ENCODE measurements around the gene ALDH4A1.
"Not testable (repeated sequence)": the region's sequence is repeated elsewhere in the genome, so short reads cannot be mapped to it uniquely, and the experiment has no call there.

ALDH4A1 gene

DNA sequence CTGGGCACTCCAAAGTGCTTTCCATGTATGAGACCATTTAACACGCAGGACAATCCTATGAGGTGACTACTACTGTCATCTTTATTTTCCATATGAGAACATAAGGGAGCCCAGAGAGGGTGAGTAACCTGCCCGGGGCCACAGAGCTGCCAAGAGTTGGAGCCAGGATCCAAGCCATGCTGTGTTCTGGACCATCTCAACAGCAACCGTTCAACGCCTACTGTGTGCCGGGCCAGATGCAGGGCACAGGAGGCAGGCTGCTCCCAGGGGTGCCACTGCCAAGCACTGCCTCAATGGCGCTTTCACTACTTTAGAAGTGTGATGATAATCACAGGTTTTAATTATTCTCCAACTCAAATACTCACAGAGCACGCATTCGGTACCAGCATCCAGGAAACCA, 3.8 kb downstream of the ALDH4A1 start:
- DNase-seq = no peak

DNA sequence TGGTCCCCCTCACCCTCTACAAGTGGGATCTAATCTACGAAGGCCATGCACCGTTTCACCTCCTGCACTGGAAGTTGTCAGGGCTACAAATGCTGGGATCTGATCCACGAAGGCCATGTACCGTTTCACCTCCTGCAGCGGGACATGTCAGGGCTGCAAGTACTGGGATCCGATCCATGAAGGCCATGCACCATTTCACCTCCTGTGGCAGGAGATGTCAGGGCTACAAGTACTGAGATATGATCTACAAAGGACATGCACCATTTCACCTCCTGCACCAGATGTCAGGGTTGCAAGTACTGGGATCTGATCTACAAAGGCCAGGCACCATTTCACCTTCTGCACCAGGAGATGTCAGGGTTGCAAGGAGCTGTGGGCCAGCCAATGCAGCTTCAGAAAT, 7.0 kb downstream of the ALDH4A1 start:
- DNase-seq = no peak

DNA sequence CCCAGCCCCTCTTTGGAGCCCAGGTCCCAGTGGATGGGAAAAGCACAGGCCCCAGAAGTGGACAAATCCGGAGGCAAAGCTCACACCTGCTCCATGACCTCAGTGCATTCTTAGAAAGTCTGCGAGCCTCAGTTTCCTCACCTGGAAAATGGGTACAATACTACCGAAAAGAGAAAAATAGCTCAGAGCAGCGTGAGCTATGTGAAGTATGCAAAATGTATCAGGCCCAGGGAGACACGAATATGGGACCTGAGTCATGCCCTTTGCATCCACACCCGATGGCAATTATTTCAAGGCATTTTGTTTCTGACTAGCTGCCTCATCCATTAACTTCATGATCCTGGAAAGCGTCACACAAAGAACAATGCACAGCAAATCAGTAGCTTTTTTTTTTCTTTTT, 9.2 kb downstream of the ALDH4A1 start:
- DNase-seq = no peak

DNA sequence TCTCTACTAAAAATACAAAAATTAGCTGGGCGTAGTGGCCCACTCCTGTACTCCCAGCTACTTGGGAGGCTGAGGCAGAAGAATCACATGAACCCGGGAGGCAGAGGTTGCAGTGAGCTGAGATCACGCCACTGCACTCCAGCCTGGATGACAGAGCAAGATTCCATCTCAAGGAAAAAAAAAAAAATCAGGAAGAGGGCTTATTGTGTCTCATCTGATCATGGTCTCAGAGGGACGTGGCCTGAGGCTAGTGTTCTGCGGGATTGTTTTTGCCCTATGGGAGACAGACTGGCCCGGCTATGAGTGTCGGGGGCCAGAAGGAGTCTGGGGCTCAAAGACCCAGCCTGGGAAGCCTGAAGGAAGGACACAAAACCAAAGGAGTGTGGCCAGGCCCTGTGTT, 10.5 kb downstream of the ALDH4A1 start:
- DNase-seq = not testable (repeated sequence)

DNA sequence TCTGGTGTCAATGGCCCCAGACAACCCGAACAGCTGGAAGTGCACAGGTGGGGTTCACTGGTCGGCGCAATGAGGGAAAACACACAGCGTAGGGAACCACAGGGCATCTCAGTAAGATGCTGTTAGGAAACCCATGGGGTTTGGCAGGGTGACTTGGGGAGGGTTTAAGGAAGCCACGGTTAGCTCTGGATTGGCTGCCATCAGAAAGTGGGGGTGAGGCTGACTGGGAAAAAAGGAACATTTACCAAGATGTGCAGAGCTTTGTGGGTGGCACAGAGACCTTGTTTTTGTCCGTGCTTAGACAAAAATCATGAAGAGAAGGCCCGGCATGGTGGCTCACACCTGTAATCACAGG, 11.0 kb downstream of the ALDH4A1 start:
- no peak for DNase-seq

DNA sequence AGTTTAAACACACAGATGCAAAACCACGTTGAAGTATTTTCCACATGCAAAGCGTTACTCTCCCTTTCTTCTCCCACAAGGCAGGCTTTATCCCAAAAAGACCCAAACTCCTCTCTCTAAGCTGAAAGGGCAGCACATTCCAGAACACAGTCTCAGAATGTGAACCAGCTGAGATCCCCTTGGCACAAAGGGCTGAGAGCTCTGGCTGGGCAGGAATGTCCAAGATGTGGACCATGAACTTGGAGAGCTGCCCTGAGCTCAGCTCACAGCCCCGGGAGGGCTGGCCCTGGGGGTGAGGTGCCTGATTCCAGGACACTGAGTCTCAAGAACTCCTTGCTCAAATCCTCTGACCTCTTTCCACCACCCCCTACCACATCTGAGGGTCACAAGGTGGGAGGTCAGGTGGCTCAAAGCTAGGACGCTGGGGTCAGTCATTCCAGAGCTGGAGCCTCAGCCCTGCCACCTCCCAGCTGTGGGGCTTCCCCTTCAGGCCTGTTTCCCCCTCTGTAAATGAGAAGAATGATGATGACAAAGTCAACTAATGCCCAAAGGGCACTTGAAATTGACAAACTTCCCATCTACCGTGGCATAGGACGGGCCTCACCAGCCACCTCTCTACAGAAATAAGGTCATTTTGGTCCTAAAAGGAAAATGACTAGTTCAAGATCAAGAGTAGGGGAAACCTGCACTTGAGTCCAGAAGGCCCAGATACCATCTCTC, 11.5 kb downstream of the ALDH4A1 start:
- no peak for DNase-seq

DNA sequence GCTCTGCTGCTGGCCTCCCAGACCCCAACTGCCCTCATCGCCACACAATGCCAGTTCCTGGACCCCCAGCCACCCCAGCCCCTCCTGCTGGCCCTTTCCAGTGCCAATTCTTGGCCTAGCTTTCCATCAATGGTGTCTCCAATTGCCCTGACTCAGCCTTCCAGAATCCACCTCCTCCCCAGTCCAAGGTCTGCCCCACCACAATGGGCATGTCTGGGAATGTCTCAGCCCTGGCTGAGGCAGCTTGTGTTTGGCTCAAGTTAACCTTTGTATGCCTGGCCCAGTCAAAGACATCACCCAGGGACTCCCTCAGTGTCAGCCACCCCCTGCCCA, 16.4 kb downstream of the ALDH4A1 start:
- no peak for DNase-seq

DNA sequence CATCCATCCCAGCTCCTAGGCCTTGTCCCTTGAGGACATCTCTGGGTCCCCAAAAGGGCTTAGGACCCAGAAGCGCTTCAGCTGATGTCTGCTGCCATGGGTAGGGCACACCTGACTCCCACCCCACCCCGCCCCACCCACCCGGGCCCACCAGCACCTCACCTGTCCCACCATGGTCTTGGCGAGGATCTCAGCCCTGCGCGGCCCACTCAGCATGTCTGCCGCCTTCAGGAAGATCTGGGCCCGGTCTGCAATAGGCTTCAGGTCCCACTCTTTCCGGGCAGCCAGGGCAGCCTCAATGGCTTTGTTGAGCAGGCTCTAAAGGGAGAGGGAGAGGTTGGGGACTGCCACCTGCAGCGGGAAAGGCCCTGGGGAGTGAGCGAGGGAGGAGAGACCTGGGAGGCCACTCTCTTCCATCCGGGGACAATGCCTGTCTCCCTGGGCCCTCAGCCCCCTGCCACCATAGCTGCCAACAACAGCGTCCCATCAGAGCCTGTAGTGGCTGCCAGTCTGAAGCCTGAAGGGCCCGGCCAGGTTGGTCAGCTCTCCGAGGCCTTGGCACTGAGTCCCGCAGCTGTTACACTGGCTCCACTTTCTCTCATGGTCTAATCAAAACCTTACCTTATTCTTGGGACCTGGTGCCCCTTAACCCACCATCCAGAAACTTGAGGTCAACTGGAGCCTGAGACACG, 16.9 kb downstream of the ALDH4A1 start:
- DNase-seq = no peak

DNA sequence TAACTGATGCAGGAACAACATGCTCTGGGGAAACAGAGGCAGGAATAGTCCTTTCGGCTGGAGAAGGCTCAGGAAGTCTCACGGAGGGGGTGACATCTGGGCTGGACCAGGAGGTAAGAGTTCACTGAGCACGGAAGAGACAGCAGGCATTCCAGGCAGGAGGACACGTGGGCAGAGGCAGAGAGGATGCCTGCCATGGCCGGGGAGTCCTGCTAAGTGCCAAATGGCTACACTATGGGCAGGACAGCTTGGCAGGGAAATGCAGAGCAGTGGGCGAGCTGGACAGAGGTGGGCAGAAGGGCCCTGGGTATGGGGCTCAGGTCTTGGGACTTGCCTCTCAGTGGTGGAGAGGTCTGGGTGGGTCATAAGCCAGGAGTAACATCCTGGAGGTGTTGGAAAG, 17.6 kb downstream of the ALDH4A1 start:
- DNase-seq = no peak

DNA sequence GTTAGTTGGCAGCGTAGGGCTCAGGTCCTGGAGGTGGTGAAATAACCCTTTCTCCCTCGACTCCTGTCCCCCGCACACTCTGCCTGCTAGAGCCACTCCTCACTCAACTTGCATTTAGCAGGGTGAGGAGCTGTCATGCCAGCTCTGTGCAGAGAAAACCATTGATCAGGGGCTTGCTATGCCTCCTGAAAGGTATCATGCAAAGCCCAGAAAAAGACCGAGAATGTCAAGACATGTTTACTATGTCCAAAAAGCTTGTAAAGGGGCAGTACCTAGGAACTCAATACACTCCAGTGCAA, 18.0 kb downstream of the ALDH4A1 start:
- DNase-seq = no peak

DNA sequence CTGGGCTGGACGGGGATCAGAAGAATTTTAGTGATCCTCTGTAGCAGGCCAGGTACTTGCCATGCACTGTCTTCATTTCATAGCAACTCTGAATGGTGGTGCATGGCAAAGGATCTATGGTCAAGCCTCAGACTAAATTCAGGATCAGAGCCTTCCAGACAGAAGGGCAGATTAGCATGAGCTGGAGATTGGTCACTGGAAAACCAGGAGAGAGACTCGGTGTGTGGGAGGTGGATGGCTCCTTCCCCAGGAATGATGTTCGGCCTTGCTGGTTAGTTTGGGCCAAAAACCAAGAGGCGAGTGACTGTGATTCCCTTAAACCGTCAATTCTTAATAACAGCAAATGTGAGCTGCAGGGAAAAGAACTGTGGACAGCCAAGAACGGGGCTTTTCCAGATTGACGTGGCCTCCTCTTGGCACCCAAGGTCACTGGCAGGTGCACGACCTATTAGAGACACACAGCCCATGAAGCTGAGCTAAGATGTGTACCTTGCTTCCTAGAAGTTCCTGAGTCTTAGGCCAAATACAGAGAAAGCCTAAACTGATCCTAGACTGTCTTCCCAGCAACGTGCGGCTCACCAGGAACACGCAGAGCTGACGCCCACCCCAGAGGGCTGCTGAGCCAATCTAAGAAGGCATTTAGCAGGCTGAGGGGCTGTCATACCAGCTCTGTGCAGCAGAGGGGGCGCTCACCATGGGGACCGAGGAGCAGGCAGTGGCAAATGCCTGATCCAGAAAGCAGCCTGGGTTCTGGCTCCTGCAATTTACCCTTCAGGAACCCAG, 18.5 kb downstream of the ALDH4A1 start:
- peak; percentile 12 to 55 for DNase-seq

DNA sequence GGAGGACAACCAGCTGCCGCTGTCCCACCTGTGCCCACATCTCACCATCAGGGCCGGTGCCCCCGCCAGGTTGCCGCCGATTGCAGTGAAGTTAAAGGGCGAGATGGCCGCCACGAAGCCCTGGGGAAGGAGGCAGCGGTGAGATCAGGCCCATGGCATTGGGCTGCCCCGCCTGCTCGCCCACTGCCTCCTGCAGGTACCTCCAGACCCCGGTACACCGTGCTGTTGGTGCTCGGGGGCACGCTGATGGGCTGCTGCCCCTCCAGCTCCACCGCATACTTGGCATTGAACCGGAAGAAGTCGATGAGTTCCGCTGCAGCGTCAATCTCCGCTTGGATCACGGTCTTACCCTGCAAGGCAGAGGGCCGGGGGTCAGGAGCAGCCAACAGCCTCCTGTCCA, 19.3 kb downstream of the ALDH4A1 start:
- DNase-seq = no peak

DNA sequence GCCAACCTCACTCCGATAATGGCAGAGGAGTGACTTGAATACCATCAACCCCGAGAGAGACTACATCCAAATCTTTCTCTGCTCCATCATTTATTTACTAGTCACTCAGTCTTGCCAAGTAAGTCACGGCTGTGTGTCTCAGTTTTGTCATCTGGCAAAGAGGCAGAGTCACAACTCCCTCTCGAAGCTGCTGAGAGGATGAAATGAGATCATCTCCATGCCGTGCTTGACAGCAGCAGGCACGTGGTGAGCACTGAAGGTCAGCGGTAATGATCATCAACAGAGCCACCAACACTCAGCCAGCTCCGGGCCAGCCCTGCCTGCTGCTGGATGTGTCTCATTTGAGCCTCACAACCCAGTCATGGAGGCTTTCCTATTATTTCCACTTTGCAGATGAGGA, 19.9 kb downstream of the ALDH4A1 start:
- no peak for DNase-seq

DNA sequence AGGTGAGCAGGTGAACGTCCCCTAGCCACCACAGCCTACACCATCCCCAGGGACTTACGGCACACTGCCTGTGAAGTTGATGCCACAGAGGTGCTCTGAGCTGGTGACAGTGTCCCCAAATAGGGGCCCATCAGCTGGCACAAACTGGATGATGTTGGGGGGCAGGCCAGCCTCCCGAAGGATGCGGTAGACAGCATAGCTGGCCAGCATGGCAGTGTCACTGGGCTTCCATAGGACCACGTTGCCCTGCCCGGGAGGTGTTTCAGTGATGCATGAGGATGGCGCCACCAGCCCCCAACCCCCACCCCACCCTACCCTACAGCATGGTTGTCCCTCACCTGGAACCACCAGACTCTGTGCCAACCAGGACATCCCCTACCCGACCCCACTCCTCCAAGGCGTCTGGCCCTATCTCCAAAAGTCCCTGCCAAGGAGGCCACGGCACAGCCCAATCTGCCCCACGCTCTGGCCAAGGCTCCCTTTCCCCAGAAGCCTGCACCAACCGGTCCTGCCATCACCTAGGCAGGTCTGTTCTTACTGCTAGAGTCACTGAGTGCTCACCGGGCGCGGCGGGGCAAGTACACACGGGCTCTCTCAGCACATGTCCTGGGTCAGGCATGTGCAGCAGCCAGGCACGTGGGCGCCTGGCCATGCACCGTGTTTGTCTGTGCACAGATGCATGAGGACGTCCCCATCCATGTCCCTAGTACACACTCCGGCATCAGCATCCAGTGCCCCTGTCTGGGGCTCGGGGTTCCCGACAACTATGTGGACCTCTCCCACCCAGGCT, 20.5 kb downstream of the ALDH4A1 start:
- no peak for DNase-seq

DNA sequence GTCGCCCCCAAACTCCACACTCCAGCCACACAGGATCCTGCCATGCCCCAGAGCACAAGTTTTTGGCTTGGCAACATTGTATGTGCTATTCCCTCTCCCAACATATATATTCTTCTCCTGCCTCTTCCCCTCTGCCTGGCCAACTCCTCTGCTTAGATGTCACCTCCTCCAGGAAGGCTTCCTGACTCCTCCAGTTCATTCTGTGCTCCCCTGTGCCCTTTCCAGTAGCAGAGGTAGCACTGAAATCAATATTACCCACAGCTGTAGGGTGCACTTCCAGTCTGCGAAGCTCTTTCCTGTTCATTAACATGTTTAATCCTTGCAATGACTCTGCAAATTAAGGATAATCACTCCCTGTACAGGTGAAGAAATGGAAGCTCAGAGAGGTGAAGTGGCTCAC, 21.2 kb downstream of the ALDH4A1 start:
- DNase-seq = no peak

DNA sequence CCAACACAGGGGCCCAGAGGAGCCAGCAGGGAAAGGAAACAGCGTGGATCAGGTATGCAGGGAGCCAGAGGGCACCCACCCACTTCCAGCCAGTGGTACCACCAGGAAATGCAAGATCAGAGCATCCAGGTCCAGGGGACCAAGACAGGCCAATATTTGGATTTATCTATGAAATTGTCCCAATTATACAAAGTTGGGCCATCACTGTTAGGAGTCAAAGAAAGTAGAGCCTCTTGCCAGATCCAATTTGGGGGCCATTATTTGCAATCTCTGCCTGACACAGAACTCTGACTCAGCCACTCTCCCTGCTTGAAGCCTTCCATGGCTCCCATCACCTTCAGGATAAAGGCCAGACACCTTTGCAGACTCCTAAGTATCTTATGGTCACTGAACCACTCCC, 21.8 kb downstream of the ALDH4A1 start:
- no peak for DNase-seq

DNA sequence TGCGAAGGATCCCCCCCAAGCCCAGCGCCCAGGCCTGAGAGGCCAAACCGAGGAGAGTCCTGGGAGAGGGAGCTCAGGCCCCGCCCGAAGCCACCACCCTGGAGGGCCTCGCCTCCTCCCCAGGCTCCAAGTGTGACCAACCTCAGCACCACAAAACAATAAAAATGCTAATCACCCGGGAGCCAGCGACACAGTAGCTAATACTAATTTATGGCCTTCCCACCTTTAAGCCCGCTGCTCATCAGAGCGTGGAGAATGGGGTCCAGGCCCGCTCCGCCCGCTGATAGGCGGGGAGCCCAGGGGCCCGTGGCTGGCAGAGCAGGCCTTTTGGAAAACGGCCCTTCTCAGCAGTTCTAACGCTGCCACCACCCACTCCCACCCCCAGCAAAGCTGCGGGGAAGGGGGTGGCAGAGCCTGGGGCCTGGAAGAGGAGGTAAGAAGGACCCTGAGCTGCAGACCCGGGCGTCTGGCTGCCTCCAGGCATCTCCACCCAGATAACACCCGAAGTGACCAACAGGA, 22.5 kb downstream of the ALDH4A1 start:
- DNase-seq = peak; percentile 39 to 72

DNA sequence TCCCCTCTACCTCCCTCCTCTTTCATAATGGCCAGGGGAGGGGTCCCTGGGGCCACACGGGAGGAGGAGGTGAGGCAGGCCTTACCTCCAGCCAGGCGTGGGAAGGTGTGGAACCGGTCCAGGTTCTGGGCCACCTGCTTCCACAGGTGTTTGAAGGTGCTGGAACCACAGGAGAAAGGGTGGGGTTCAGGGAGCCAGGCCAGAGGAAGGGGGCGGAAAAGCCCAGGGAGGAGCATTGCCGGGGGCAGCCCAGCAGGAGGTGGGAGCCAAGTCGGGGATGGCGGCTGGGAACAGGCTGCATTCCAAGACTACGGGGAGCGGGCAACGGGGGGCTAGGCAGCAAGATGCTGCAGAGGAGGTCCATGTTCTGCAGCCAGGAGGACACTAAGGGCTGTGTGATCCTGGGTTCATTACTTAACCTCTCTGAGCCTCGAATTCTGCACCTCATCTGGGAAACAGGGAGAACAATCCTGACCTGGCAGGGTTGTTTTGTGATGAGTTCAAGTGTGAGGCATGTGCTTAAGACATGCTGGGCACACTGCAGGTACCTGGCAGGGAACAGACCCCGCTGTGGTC, 23.1 kb downstream of the ALDH4A1 start:
- DNase-seq = no peak

DNA sequence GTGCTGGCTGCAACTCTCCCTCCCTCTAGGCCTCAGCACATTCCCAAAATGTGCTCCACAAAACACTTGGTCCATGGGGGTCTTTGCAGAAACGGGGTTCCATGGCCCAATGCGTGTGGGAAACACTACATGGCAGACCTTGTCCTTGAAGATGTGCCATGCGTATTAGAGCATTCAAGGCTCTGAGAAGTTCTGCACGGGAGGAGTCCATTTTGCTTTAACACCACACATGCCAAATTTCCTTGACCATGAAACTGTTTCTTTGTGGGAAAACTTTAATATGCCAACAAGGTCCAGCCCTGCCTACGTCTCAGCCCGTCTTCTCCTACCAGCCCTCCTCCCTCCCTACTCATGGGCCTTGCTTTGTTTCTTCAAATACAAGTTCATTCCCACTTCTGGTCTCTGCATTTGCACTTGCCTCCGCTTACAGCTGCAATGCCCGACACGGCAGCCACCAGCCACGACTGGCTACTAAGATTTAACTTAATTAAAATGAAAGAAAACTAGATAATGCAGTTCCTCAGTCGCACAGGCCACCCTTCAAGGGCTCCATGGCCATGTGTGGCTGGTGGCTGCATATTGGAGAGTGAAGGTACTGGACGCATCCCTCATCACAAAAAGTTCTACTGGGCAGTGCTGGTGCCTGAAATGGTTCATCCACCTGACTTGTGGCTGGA, 23.7 kb downstream of the ALDH4A1 start:
- no peak for DNase-seq

DNA sequence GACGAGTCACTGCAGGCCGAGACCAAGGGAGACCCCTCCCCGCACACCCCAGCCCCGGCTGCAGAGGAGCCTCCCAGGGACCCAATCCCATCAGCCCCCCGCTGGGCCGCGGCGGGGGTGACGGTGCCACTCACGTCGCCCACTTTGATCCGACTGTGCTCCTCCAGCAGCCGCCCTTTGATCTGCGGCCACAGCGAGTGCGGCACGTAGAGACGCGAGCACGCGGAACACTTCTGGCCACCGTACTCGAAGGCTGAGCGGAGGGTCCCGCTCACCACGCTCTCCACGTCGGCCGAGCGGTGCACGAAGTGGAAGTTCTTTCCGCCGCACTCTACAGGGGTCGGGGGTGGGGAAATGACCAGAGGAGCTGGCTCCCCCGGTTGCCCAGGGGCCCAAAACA, 25.1 kb downstream of the ALDH4A1 start:
- no peak for DNase-seq

DNA sequence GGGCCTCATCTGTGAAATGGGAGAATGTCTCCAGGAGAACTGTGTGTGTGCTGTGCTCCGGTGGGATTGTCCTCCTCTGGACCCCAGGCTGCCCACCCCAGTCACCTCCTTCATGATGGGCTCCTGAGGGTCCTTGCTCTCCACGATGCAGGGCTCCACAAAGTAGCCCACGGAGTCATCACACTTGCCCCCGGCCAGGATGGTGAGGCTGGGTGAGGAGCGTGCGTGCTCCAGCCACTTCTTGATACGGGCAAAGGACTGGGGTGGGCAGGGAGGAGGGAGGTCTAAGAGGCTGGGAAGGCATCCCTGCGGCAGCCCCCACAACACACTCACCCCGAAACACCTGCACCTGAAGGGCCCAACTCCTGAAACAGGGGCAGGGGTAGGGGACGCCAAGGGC, 26.1 kb downstream of the ALDH4A1 start:
- no peak for DNase-seq

DNA sequence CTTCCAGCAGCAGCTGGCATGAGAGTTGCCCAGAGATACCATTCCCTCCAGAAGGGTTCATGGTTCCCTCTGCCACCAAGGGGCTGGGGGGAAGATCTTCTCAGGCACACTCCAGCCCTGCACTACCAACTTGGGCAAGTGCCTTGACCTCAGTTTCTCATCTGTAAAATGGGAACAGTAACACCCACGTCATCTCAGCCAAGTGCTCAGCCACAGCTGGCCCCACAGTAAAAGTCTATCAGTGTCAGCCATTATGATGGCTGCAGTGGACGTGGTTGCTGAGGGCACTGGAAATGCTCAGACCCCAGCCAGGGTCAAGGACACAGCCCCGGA, 26.6 kb downstream of the ALDH4A1 start:
- DNase-seq = no peak
